H7 (cell line): Measurements from ENCODE around the gene RNF175. TPM values are rescaled to one million over a fixed set of nuclear protein-coding genes. Genes with fewer than 3 reads are reported as not detected.

Experiments
- DNase-seq: peaks from one replicate; pipeline ENCODE4 v3.0.0; 2012
- H3K27me3 ChIP-seq: 2 replicates; pipeline ENCODE4 v1.6.0; 2011; ENCODE audit warnings: mild to moderate bottlenecking, low read length; ENCODE audit not compliant: control insufficient read depth, insufficient read depth
- H3K36me3 ChIP-seq: replicated peaks from 2 replicates; pipeline ENCODE4 v1.5.1; 2011; ENCODE audit warnings: low read length; ENCODE audit not compliant: control insufficient read depth, insufficient read depth
- H3K4me3 ChIP-seq: 2 replicates; pipeline ENCODE4 v1.5.1; 2011; ENCODE audit warnings: low read depth, mild to moderate bottlenecking, control low read depth, low read length, moderate library complexity; ENCODE audit not compliant: insufficient read depth
- total RNA-seq: library from RNA; depleted of rRNA; stranded (reverse); fragments of >200 nt; shearing (Covaris generic); gene quantifications from 2 replicates; pipeline ENCODE4 v1.2.3, GENCODE V29; 2014

Gene RNF175
- total RNA-seq, 1 experiment from 2014 or later = 5.8 TPM

DNA sequence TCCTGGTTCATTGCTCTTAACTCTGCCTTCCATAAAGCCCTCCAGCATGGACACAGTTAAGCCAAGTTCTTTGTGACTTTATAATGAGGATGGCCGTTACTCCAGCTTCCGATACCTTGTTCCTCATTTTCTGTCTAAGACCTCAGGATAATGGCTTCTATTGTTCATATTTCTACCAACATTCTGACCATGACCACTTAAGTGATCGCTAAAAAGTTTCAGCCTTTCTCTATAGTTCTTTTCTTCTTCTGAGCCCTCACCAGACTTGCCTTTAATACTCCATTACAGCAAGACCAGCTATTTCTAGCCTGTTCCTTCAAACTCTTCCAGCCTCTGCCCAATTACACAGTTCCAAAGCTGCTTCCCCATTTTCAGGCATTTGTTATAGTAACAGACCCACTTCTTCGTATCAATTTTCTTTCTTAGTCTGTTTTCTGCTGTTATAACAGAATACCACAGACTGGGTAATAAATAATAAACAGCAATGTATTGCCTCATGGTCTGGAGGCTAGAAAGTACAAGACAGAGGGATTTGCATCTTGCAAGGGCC, 12.3 kb downstream of the RNF175 start:
- no peaks in the 10 kb centered on the region for H3K36me3 ChIP-seq
- no peak for DNase-seq
- no peak overlapping the region for H3K4me3 ChIP-seq
- H3K27me3 ChIP-seq = no peaks in the 10 kb centered on the region

DNA sequence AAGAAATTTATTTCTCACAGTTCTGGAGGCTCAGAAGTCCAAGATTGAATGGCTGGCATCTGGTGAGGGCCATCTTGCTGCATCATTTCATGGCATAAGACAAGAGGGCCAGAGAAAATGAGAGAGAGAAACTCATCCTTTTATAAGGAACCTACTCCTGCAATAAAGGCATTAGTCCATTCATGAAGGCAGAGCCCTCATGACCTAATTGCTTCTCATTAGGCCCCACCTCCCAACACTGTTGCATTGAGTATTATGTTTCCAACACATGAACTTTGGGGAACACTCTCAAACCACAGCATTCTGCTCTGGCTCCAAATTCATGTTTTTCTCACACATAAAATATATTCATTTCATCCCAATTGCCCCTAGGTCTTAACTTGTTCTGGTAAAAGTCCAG, 14.2 kb downstream of the RNF175 start:
- Histone ChIP-seq H3K4me3 (no peak overlapping the region), H3K27me3 (no peaks in the 10 kb centered on the region), H3K36me3 (no peaks in the 10 kb centered on the region)
- DNase-seq = no peak

GRCh38 chr4:153741541-153741940, 18.3 kb downstream of the RNF175 start:
- Histone ChIP-seq H3K4me3 (no peak overlapping the region), H3K27me3 (no peaks in the 10 kb centered on the region), H3K36me3 (no peaks in the 10 kb centered on the region)
- DNase-seq = no peak

DNA sequence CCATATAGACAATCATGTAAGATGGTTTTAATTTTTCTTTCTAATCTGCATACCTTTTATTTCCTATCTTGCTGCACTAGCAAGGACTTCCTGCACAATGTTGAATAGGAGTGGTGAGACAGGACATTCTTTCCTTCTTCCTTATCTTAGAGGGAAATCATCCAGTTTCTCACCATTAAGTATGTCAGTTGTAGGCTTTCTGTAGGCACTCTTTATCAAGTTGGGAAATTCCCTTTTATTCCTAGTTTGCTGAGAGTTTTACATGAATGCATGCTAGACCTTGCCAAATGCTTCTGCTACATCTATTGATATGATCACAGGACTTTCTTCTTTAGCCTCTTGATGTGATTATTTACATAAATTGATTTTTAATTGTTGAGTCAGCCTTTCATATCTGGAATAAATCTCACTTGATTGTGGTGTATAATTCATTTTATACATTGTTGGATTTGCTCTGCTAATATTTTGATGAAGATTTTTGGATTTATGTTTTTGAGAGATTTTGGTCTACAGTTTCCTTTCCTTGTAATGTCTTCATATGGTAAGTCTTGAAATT, 23.8 kb downstream of the RNF175 start:
- Histone ChIP-seq H3K27me3 (no peaks in the 10 kb centered on the region), H3K4me3 (no peak overlapping the region), H3K36me3 (no peaks in the 10 kb centered on the region)
- DNase-seq = no peak

GRCh38 chr4:153733751-153734448, 25.9 kb downstream of the RNF175 start:
- Histone ChIP-seq H3K36me3 (no peaks in the 10 kb centered on the region), H3K27me3 (no peaks in the 10 kb centered on the region), H3K4me3 (no peak overlapping the region)
- DNase-seq = no peak

GRCh38 chr4:153731239-153731638, 28.6 kb downstream of the RNF175 start:
- Histone ChIP-seq H3K36me3 (no peaks in the 10 kb centered on the region), H3K27me3 (no peaks in the 10 kb centered on the region), H3K4me3 (no peak overlapping the region)
- no peak for DNase-seq

DNA sequence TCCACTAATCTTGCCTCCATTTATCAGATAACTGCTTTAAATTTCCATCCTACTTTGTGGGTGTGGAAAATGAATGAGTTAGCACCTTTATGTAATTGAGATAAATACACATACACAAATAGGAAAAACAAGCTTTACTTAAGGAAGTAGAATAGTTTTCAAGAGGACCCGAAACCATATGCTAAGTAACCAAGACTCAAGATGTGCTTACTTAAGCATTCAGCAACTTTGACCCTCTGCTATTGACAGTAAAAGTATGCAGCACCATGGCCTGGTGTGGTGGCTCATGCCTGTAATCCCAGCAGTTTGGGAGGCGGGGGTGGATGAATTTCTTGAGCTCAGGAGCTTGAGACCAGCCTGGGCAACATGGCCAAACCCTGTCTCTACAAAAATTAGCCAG, 29.9 kb downstream of the RNF175 start:
- no peak for DNase-seq
- Histone ChIP-seq H3K4me3 (no peak overlapping the region), H3K27me3 (no peaks in the 10 kb centered on the region), H3K36me3 (no peaks in the 10 kb centered on the region)

GRCh38 chr4:153728660-153729059, 31.2 kb downstream of the RNF175 start:
- no peak for DNase-seq
- H3K4me3 ChIP-seq = no peak overlapping the region
- no peaks in the 10 kb centered on the region for H3K36me3 ChIP-seq
- no peaks in the 10 kb centered on the region for H3K27me3 ChIP-seq

GRCh38 chr4:153728151-153728550, 31.7 kb downstream of the RNF175 start:
- H3K4me3 ChIP-seq = no peak overlapping the region
- no peak for DNase-seq
- H3K27me3 ChIP-seq = no peaks in the 10 kb centered on the region
- H3K36me3 ChIP-seq = no peaks in the 10 kb centered on the region

DNA sequence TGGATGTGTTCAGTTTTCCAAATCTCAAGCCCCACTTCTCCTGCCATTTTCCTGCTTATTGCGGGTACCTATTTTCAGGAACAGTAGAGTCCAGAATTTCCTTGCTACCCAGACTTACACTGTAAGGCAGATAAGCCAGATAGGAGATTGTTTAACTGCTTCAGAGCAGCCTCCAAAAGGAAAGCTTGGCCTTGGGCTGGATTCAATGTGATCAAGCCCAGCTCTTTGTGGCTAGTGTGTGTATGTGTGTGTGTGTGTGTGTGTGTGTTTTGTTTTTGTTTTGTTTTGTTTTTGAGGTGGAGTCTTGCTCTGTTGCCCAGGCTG, 34.0 kb downstream of the RNF175 start:
- no peak overlapping the region for H3K4me3 ChIP-seq
- H3K36me3 ChIP-seq = no peaks in the 10 kb centered on the region
- H3K27me3 ChIP-seq = no peaks in the 10 kb centered on the region
- no peak for DNase-seq

- H3K36me3 ChIP-seq = no peaks in the 10 kb centered on the region
- no peaks in the 10 kb centered on the region for H3K27me3 ChIP-seq
- DNase-seq = no peak
- H3K4me3 ChIP-seq = no peak overlapping the region
These were observed 34.5 kb downstream of the RNF175 start for GRCh38 chr4:153725136-153725830.

DNA sequence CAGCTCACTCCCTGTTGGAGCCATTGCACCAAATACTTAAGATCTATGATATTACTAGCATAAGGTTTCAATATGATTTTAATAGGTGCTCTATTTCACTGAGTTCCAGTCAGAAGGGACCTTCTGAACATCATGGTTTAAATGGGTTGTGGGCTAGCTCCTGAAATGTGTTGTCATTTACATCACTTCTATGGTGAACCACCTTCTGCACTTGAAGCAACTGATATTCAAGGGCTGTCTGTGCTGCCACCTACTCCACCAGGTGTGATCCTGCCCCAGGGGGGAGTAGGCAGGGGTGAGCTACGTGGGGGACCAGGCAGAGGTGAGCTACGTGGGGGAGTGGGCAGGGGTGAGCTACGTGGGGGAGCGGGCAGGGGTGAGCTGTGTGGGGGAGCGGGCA, 35.2 kb downstream of the RNF175 start:
- Histone ChIP-seq H3K36me3 (no peaks in the 10 kb centered on the region), H3K27me3 (no peaks in the 10 kb centered on the region), H3K4me3 (no peak overlapping the region)
- DNase-seq = no peak

- no peak for DNase-seq
- Histone ChIP-seq H3K36me3 (no peaks in the 10 kb centered on the region), H3K4me3 (no peak overlapping the region), H3K27me3 (no peaks in the 10 kb centered on the region)
These were observed 37.8 kb downstream of the RNF175 start for GRCh38 chr4:153722036-153722435.

DNA sequence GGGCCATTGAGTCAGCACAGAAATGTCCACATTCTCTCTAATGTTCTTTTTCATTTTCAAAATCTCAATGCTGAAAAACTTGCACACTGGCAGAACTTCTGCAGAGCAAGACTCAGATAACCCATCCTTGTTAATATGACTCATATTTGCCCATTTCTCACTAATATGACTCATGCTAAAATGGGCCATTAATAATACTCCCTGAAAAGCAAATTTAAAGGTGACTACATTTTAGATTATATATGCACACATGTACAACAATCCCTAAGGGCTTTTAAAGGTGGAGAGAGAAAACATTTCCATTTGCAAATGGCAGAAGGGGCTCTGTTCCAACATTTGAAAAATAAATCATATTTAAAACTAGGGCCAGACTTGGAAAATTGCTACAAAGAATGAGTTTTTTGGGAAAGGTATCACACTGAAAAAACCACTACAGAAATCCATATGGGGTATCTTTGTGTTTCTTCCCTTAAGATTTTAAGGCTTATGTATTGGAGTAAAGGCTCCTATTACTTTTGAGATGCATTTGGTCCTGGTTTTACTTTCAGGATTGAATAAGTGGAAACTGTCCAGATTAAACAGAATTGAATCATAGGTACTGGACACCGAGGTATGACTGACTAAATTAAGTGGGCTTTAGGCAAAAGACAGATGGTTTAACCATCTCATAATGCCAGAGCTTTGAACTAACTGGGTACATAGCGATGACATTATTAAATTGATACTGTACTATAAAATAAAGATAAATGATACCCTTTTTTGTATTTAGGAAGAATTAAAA, 45.8 kb downstream of the RNF175 start:
- no peak overlapping the region for H3K4me3 ChIP-seq
- no peaks in the 10 kb centered on the region for H3K27me3 ChIP-seq
- DNase-seq = no peak
- H3K36me3 ChIP-seq = no peaks in the 10 kb centered on the region
